GM11168 (cell line): Measurements from ENCODE around the gene LINC00237.

Experiments used
- in situ Hi-C: fragments of 300-500 bp; cut with MboI; formaldehyde crosslinking; loops from one replicate; pipeline ENCODE4 v1.12.0; 2022; ENCODE audit warnings: low sequenced_read_pairs; ENCODE audit not compliant: unreplicated experiment

The LINC00237 gene

GRCh38 chr20:21125849-21126580 is 19.9 kb upstream of the LINC00237 start, which contains the start of gene KIZ:
Gene KIZ, plus strand, starts transcription at chr20:21126082. Its CDS starts 34 bp downstream, at chr20:21126116.
- in situ Hi-C loops = no loop called here

DNA sequence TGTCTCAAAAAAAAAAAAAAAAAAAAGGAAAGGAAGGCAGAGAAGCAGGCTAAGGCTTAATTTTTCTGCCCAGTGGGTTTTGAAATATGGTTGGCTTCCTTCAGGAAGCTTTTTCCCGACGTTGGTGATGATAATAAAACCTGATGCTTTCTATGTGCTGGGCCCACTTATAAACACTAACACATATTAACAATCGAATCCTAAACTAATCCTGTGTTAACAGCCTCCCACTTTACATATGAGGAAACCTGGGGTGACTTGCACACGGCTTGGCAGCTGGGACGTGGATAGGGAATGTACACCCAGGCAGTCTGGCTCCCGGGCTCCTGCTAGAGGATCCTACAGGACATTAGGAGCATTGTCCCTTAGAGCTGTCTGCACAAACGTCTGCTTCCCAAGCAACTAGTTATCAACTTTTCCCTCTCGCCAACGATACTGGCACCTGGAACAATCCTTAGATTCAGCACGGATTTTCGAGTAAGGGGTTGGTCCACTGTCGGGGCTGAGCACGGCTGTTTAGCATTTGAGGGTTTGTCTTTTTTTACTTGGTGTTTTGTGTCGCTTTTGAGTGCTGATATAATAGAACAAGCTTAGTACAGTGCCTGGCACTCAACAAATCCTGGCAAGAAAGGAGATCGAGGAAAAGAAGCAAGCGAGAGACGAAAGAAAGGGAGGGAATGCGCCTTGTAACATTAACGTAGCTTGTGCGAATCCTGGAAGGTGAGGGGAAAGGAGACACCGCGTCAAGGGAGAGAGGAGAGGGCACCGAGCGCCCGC is 19.1 kb upstream of the LINC00237 start:
- in situ Hi-C loops = no loop called here

- in situ Hi-C loops = no loop called here
Observed at GRCh38 chr20:21124190-21124589, 18.0 kb upstream of the LINC00237 start.

GRCh38 chr20:21118782-21119181 is 12.6 kb upstream of the LINC00237 start:
- in situ Hi-C loops = no loop called here

GRCh38 chr20:21118138-21118537 is 12.0 kb upstream of the LINC00237 start:
- in situ Hi-C loops = no loop called here

GRCh38 chr20:21117521-21117920 is 11.4 kb upstream of the LINC00237 start:
- in situ Hi-C loops = no loop called here

GRCh38 chr20:21114584-21114983 is 8.4 kb upstream of the LINC00237 start:
- in situ Hi-C loops = no loop called here

DNA sequence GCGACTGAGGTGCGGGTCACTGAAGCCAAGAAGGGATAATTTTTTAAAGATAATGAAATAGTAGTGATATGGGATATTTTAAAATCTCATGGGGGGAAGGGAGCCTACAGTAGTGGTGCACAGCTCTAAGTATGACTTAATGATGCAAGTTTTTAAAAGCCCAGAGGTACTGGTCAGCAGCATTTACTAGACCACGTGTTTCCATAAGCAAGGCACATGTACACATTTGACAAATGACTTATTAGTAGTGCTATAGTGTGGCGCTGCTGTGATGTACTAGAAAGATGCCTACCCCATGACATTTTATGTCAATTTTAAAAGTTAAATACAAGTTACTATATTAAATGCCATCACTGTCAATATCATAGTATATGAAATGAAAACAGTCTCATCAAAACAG is 7.5 kb upstream of the LINC00237 start:
- in situ Hi-C loops = no loop called here

- in situ Hi-C loops = no loop called here
Observed at GRCh38 chr20:21111416-21111815, 5.3 kb upstream of the LINC00237 start.

- in situ Hi-C loops = no loop called here
Observed at GRCh38 chr20:21110811-21111210, 4.7 kb upstream of the LINC00237 start.

DNA sequence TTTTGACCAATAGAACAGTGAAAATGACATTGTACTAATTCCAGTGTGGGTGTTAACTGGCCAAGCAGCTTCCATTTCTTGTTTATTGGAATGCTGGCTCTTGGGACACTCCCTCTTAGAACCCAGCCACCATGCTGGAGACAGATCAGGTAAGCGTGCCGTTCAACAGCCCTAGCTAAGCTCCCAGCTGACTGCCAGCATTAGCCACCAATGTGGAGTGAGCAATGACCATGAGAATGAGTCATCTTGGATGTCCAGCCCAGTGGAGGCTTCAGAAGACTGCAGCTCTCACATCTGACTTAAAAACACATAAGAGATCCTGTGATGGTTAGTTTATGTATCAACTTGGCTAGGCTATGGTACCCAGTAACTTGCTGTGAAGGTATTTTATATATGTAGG is 3.0 kb upstream of the LINC00237 start:
- in situ Hi-C loops = no loop called here

DNA sequence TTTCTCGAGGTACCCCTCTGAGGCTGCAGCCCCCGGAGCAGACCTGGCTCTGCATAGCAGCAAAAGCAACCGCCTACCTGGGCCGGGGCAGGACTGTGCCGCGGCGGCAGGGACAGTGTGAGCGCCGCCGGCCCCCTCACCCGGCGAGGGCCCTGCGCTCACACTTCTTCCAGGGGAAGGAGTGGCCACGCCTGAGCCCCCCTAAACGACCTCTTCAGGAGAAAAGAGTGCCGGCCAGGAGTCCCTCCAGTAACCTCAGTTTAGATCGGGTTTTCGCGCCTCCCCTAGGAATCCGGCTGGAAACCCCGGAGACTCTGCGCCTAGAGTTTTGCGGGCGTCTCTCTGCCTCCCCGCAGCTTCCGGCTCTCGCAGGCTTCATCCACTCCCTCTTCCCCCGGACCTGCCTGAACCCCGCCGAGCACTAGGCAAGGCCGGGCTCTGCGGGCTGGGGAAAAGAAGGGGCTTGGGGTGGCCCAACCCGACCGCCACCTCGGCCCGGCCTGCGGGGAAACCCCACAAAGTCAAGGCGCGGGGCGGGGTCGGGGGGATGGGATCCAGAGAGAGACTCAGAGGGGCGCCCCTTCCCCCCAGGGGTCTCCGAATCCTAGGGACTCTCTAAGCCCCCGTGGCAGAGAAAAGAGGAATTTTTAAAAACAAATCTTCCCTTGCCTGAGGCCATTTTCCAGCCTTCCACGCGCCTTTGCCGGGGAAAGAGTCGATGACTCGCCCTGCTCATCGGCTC is 558 bp downstream of the LINC00237 start:
- in situ Hi-C loops = no loop called here

DNA sequence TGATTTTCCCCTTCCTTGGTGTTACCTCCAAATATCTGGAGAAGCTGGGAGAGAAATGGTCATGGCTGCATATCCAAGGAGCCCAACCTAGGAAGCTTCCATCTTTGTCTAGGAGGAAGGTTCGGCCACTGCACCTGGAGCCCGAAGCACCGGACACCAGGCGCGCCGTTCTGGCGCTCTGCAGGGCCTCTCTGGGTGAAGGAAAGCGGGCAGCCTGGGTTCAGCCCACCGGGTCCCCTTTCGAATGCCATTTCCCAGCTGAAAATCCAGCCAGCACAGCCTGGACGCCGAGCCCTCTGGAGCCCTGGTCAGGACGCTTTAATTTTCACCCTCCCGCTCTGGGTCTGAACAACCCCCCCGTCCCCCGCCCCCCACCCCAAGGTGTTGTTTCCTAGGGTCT is 1.2 kb downstream of the LINC00237 start:
- in situ Hi-C loops = no loop called here

DNA sequence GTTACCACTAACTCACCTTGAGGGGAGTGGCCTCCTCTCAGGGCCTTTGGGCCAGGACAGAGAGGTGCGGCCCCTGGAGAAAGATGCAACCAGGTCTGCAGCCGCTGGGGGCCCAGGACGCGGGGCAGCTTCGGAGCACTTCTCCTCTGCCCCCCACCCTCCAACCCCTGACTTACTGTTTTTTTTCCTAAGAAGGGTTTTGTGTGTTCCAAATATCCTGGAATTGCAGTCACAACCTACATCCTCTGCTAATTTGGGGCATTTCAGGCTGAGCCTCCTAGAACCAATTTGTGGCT is 1.7 kb downstream of the LINC00237 start:
- in situ Hi-C loops = no loop called here

- in situ Hi-C loops = no loop called here
Observed at GRCh38 chr20:21103582-21104465, 2.3 kb downstream of the LINC00237 start.

DNA sequence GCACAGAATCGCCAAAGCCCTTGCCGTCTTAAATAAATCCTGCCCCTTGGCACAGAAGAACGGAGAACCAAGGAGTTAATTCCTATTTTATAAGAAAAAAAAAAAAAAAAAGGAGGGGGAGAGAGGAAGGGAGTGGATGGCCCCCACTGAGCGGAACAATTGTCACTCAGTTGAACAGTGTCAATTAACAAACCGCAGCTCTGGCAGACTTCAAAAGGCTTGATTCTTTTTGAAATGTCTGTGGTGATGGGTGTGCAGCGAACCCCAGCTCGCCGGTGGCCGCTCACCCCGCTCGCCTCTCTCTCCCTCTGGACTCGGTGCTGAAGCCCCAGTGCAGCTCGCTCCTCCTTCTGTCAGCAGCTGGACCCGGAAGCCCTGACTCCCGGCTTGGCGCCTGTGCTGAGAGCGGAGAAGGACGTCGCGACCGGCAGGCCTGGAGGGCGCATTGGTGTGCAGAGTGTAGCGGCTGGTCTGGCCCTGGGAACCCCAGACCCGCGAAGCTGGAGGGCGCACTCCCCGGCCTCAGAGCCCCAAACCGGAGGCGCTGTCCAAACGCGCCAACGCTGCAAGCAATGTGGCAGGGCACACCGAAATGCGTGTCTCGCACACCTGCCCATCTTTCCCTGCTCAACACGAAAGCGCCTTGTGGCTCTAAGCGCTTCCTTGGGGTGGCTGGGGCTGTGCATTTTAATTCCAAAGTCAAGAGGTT is 3.4 kb downstream of the LINC00237 start:
- in situ Hi-C loops = no loop called here

DNA sequence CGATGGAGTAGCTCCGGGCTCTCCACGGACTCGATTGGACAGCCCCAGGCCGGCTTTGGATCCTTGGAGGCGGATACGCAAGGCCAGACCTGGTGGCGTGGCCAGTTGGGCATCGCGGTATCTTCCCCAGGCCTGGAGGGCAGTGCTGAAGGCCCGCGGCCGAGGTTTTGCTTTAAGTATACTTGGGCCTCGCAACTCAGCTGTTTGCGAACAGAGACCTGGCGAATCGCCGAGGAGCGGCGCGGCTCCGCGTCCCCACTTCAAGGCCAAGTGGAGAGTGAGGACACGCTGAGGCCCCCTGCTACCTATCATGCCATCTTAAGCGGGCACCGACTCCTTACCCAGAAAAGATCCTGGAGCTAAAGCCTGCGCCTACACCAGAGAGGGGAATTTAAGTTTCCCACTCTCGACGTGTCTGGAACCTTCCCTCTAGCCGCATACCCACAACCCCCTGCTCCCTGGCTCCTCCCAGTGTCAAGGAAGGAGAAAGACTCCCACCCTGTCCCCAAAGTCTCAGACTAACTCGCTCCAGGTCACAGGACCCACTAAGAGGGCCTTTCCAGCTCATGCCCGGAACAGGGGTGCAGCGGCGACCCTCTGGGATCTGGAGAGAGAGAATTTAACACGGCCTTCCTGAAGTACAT is 4.1 kb downstream of the LINC00237 start:
- in situ Hi-C loops = no loop called here

- in situ Hi-C loops = no loop called here
Observed at GRCh38 chr20:21101453-21101931, 4.7 kb downstream of the LINC00237 start.
